ENCODE measurements around the gene PTX3. TPM values are rescaled to one million over a fixed set of nuclear protein-coding genes. Genes with fewer than 3 reads are reported as not detected.

Gene PTX3
- total RNA-seq, 1 experiment from 2014 or later: 2.1 TPM

DNA sequence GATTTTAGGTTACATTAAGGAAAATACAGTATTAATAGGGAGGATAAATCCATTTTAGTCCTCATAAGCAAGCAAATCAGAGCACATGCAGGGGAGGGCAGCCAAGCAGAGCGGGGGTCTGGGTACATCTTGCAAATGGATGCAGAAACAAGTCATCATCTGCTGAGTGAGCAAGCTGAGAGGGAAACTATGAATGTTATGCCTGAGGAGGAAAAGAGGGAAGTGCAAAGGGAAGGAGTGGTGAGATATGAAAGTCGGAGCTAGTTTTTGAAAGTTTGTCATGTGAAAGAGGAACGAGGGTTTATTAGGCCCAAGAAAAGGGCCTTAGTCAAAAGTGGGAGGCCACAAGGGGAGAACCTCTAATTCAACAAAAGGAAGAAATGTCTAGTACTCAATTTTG is 15.4 kb downstream of the PTX3 start:
- TF ChIP-seq TCF7L2 (IDR thresholded peaks at IDR 0.05; ENCODE audit: low read depth, low read length) (no peak), POLR2AphosphoS5 (IDR thresholded peaks at IDR 0.05; ENCODE audit: low read depth, low read length) (no peak), SIN3A (IDR thresholded peaks at IDR 0.05; ENCODE audit: borderline replicate concordance, insufficient read depth, low read depth, low read length) (no peak), CTCF (IDR thresholded peaks at IDR 0.05) (no peak)
- TF ChIP-seq, protein P1, sequence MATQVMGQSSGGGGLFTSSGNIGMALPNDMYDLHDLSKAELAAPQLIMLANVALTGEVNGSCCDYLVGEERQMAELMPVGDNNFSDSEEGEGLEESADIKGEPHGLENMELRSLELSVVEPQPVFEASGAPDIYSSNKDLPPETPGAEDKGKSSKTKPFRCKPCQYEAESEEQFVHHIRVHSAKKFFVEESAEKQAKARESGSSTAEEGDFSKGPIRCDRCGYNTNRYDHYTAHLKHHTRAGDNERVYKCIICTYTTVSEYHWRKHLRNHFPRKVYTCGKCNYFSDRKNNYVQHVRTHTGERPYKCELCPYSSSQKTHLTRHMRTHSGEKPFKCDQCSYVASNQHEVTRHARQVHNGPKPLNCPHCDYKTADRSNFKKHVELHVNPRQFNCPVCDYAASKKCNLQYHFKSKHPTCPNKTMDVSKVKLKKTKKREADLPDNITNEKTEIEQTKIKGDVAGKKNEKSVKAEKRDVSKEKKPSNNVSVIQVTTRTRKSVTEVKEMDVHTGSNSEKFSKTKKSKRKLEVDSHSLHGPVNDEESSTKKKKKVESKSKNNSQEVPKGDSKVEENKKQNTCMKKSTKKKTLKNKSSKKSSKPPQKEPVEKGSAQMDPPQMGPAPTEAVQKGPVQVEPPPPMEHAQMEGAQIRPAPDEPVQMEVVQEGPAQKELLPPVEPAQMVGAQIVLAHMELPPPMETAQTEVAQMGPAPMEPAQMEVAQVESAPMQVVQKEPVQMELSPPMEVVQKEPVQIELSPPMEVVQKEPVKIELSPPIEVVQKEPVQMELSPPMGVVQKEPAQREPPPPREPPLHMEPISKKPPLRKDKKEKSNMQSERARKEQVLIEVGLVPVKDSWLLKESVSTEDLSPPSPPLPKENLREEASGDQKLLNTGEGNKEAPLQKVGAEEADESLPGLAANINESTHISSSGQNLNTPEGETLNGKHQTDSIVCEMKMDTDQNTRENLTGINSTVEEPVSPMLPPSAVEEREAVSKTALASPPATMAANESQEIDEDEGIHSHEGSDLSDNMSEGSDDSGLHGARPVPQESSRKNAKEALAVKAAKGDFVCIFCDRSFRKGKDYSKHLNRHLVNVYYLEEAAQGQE (IDR thresholded peaks at IDR 0.05; ENCODE audit: insufficient read depth in 1 of 2, low read depth in 2 of 2, low read length in 1 of 2): no peak
- ChIA-PET CTCF (no interaction called here), POLR2A (no interaction called here)
- H3K27me3 ChIP-seq (ENCODE audit: control insufficient read depth, insufficient read depth, low read length): no peaks in the 10 kb centered on the region
- H3K4me3 ChIP-seq (ENCODE audit: low read depth in 2 of 2, low read length in 2 of 2): no peak overlapping the region
- H3K27ac ChIP-seq (ENCODE audit: low read length): no peak overlapping the region
- ATAC-seq (no peak), DNase-seq (ENCODE audit: low read depth, low spot score) (no peak)
- H3K36me3 ChIP-seq (ENCODE audit: control insufficient read depth, insufficient read depth, low read length): no peaks in the 10 kb centered on the region
- H3K4me1 ChIP-seq (ENCODE audit: control insufficient read depth, insufficient read depth, low read length): no peaks in the 10 kb centered on the region
- in situ Hi-C loops (cut with HindIII; ENCODE audit: low pct_unique_long_range_greater_than_20kb, low sequenced_read_pairs) (no loop called here), intact Hi-C loops (cut with micrococcal nuclease; ENCODE audit: unreplicated experiment) (no loop called here)
- BruUV-seq (replicated peaks): no TSS peak
- no peaks in the 10 kb centered on the region for H3K9me3 ChIP-seq (ENCODE audit: control insufficient read depth, insufficient read depth, low read depth, low read length)

DNA sequence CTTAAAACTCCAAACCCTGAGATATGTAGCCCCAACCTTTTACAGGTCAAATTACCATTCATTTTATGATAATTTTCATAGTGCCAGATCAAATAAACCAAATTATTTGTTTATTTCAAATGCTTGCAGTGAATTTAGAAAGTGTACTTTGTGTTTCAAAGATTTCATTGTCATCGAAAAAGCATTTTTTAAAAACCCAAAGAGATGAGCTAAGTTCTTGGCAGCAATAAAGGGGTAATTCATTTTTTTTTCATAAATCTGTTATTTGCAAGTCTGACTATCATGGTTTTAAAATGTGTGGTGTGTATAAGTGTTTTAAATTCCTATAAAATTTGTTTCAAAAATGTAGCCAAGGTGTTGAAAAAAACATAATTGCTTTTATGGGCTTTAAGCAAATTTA is 17.2 kb downstream of the PTX3 start:
- Histone ChIP-seq H3K4me1 (ENCODE audit: control insufficient read depth, insufficient read depth, low read length) (no peaks in the 10 kb centered on the region), H3K9me3 (ENCODE audit: control insufficient read depth, insufficient read depth, low read depth, low read length) (no peaks in the 10 kb centered on the region), H3K36me3 (ENCODE audit: control insufficient read depth, insufficient read depth, low read length) (no peaks in the 10 kb centered on the region), H3K4me3 (ENCODE audit: low read depth in 2 of 2, low read length in 2 of 2) (no peak overlapping the region), H3K27ac (ENCODE audit: low read length) (no peak overlapping the region), H3K27me3 (ENCODE audit: control insufficient read depth, insufficient read depth, low read length) (no peaks in the 10 kb centered on the region)
- DNase-seq (ENCODE audit: low read depth, low spot score) (no peak), ATAC-seq (no peak)
- TF ChIP-seq POLR2AphosphoS5 (IDR thresholded peaks at IDR 0.05; ENCODE audit: low read depth, low read length) (no peak), TCF7L2 (IDR thresholded peaks at IDR 0.05; ENCODE audit: low read depth, low read length) (no peak)
- ChIA-PET POLR2A (no interaction called here), CTCF (interaction anchor here (0.5 to 0.7 kb wide), 2 partner anchors 333 to 749 kb away, joined by 3 to 5 read pairs; no protein-coding TSS in a partner anchor)
- intact Hi-C loops (cut with micrococcal nuclease; ENCODE audit: unreplicated experiment): no loop called here
- BruUV-seq (replicated peaks): no TSS peak
- in situ Hi-C loops (cut with HindIII; ENCODE audit: low pct_unique_long_range_greater_than_20kb, low sequenced_read_pairs): no loop called here

DNA sequence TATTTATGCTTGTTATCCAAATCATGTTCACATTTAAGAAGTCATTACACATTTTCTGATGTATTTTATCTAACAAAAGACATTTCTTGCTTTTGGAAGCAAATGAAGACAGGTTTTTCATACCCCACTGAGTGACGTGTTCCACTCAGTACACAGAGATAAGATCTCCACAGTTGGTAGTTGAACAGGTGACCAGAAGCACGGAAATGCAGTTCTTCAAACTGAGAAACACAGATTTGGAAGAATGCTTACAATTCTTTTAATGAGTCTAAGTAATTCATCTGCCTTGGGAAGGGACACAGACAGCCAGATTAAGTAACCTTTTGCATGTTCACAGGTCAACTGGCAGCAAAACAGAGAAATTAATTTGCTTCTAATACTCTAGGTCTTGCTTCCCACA is 23.1 kb downstream of the PTX3 start:
- DNase-seq (ENCODE audit: low read depth, low spot score) (no peak), ATAC-seq (no peak)
- no peaks in the 10 kb centered on the region for H3K9me3 ChIP-seq (ENCODE audit: control insufficient read depth, insufficient read depth, low read depth, low read length)
- no peak overlapping the region for H3K4me3 ChIP-seq (ENCODE audit: low read depth in 2 of 2, low read length in 2 of 2)
- CTCF ChIA-PET: no interaction called here
- no TSS peak for BruUV-seq (replicated peaks)
- POLR2A ChIA-PET: interaction anchor here (0.6 kb wide), 1 partner anchor 307 kb away, joined by 5 read pairs; no protein-coding TSS in a partner anchor
- no peaks in the 10 kb centered on the region for H3K36me3 ChIP-seq (ENCODE audit: control insufficient read depth, insufficient read depth, low read length)
- H3K27me3 ChIP-seq (ENCODE audit: control insufficient read depth, insufficient read depth, low read length): no peaks in the 10 kb centered on the region
- no peak overlapping the region for H3K27ac ChIP-seq (ENCODE audit: low read length)
- intact Hi-C loops (cut with micrococcal nuclease; ENCODE audit: unreplicated experiment) (no loop called here), in situ Hi-C loops (cut with HindIII; ENCODE audit: low pct_unique_long_range_greater_than_20kb, low sequenced_read_pairs) (no loop called here)
- no peaks in the 10 kb centered on the region for H3K4me1 ChIP-seq (ENCODE audit: control insufficient read depth, insufficient read depth, low read length)
- TF ChIP-seq TCF7L2 (IDR thresholded peaks at IDR 0.05; ENCODE audit: low read depth, low read length) (no peak), POLR2AphosphoS5 (IDR thresholded peaks at IDR 0.05; ENCODE audit: low read depth, low read length) (no peak)

Measured in Panc1 (cell line).